GM19438 (cell line): ENCODE data around the gene CSNK1D.

ENCODE experiments used
- ATAC-seq: cut with Tn5 transposase; IDR thresholded peaks from one replicate; pipeline ENCODE4 v1.9.1; 2021; ENCODE audit warnings: low read depth; ENCODE audit not compliant: unreplicated experiment

The CSNK1D gene

DNA sequence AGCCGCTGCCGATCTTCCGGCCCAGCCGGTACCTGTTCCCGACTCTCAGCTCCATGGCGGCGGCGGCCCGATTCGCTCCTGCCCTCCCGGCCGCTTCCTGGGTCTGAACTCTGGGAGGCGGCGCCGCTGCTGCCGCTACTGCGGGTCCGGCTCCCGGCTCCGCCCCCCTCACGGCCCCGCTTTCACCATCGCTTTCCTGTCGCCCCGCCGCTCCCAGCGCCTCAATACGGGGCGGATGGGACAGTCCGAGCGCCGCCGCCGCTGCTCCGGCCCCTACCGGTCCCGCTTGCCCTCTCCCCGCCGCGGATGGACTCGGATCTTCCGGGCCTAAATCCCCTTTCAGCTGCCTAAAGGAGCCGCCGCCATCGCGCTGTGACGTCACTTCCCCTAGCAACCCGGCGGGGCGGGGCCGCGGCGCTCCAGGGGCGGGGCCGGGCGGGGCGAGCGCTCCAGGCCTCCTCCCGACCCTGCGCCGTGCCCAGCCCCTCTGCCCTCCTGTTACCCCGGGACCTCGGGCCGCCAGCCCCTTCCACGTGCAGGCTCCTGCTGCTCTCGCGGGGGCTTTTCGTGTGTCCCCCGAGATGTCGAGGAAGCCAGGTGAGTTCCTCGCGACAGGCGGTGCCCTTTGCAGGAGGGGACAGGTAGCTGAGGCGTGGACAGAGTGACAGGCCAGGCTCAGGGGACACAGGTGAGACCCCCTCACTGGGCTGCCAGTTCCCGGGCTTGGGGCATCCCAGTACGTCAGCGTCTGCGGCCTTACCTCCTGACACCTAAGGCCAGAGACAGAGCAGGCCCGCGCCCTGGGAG is at the start of gene CSNK1D:
CSNK1D (minus strand) TSS at position 374 of the 807 bp plus-strand sequence; CDS start at position 55, 319 bp downstream.
- peak; percentile 81 for ATAC-seq

DNA sequence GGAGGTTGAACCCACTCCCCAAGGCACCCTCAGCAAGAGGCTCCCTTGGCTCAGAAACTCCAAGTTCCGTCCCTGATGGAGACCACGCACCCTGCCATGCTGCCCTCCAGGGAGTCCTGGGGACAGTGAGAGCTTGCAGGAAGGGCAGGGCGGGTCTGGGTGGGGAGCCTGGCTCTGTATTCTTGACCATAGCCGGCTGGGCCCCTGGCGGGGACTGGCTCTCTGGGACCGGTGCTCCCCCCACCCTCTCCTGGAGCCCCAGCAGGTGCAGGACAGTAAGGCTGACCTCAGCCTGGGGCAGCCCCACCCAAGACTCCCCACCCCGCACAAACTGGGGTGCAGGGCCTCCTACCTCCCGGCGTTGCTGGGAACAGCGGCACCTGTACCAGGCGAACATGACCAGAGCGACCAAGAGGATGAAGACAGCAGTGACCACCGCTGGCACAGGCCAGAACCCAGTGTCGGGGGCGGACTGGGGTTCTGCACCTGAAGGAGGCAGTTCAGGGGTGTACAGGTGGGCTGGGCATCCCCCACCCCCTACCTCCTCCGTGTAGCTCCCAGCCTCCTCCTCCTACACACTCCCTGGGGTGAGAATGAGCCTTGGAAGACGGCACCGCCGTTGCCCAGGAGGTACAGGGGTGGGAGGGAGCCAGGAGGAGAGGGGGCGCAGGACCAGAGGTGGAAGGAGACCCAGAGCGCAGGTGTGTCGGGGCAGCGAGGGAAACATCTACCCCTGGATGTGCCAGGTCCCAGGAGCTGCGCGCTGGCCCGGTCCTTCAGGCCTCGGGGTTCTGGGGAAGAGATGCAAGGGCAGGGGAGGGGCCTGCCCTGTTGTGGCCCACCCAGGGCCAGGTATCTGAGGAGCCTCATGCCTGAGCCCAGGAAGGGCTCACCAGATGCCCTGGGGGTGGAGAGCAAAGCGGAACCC is 49.3 kb upstream of the CSNK1D start:
- ATAC-seq, result no peak

DNA sequence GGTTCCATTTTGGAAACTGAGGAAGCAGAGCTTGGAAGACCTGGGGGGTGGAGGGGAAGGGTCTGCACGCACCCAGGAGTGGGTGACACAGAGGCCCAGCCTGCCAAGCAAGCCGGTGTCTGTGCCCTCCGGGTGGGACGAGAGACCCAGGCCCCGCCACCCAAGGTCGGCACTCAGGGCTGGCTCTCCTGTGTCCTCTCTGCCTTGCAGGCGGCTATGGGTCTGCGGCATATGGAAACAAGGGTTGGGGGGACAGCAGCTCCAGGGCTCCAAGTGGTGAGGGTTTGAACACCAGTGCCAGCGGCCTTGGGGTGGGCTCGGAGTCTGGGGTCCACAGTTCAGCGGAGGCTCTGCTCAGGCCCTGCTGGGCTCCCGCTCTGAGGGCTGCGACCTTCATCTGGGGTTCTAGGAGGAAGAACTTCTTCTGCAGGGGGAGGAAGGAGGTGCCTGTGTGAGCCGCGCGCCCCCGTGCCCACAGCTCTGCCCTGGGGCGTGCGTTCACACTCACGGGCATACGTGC is 48.5 kb upstream of the CSNK1D start:
- no peak for ATAC-seq

DNA sequence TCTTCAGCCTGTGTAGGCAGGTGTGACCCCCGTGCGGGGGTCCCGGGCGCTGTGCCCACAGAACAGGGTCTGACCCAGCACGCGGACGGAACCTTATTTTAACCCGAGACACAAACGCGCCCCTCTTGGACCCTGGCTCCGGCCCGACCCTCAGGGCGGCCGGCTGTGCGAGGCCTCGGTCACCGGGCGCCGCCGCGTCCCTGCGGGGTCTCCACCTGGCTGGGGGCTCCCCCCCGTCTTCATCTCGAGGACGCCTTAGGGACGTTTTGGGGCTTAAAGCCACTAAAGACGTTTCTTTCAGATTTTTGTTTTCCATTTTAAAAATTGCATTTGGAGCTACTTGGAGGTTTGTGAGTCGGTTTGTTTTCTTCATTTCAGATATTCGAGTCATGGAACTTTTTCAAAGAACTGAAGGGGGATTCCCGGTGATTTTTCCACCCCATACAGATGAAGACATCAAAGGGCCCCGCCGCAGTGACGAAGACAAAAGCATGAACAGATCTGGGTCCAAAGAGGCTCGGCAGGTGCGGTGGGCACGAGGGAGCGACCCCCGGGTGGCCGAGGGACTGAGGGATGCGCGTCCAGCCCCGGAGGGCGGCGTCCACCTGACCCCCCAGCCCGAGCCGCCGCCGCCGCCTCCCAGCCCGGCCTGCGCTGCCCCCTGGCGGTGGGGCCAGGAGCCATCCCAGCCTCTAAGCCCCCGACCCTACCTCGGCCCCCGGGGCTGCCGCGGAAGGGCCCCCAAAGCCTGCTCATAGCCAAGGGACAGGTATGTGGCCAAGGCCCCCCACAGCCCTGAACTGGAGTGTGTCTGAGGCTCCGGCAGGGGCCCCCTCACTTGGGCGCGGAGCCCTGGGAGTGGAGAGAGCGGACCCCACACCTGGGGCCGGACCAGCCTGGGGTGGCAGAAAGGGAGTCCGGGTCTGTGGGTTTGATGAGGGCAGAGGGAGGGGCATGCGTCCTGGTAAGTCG is 47.7 kb upstream of the CSNK1D start:
- no peak for ATAC-seq

DNA sequence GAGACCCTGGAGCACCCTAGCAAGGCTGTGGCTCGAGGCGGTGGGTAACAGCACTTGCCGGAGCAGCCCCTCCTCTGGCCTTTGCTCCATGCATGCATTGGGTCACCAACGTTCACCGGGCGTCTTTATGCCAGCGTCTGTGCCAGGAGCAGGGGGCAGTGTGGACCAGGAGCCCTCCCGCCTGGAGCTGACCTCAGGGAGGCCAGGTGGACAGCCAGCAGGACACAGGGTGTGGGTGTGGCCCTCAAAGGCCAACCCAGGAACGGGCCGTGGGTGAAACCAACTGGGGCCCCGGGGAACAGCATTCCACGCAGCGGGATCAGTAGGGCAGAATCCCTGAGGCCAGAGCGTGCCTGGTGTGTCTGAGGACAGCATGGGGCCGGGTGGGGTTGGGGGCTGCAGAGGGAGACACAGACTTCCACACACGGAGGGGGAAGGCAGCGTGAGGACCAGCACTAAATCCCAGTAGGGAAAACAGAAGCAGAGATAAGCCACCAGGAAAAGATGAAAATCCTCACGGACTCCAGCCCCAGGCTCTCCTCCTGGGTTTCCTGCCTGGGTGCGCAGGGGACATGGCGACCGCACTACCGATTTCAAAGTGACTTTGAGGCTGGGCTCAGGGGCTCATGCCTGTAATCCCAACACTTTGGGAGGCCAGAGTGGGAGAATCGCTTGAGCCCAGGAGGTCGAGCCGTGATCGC is 46.8 kb upstream of the CSNK1D start:
- ATAC-seq, result no peak

DNA sequence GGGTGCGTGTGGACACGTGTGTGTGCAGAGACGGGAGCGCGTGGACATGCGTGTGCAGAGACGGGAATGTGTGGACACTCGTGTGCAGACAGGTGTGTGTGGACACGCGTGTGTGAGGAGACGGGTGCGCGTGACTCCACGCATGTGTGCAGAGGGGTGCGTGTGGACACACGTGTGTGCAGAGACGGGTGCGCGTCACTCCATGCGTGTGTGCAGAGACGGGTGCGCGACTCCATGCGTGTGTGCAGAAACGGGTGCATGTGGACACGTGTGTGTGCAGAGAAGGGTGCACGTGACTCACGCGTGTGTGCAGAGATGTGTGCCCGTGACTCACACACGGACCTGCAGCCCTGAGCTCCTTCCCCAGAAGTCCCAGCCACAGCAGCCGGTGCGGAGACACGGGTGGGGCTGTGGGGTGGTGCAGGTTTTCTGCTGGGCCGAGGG is 46.1 kb upstream of the CSNK1D start:
- ATAC-seq, result no peak

DNA sequence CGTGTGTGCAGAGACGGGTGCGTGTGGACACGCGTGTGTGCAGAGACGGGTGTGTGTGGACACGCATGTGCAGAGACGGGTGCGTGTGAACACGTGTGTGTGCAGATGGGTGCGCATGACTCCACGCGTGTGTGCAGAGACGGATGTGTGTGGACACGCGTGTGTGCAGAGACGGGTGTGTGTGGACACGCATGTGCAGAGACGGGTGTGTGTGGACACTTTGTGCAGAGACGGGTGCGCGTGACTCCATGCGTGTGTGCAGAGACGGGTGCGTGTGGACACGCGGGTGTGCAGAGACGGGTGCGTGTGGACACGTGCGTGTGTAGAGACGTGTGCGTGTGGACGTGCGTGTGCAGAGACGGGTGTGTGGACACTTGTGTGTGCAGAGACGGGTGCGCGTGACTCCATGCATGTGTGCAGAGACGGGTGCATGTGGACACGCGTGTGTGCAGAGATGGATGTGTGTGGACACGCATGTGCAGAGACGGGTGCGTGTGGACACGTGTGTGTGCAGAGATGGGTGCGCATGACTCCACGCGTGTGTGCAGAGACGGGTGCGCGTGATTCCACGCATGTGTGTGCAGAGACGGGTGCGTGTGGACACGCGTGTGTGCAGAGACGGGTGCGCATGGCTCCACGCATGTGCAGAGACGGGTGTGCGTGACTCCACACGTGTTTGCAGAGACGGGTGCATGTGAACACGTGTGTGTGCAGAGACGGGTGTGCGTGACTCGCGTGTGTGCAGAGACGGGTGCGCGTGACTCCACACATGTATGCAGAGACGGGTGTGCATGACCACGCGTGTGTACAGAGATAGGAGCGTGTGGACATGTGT is 45.5 kb upstream of the CSNK1D start:
- ATAC-seq, result no peak

DNA sequence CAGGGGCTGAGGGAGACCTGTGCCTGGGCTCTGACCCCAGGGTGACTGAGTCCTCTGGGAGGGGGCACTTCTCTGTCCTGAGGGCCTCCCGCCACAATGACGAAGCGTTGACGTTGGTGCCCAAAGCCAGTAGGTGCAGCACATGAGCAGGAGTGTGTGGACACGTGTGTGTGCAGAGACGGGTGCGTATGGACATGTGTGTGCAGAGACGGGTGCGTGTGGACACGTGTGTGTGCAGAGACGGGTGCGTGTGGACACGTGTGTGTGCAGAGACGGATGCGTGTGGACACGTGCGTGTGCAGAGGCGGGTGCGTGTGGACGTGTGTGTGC is 44.6 kb upstream of the CSNK1D start:
- ATAC-seq, result no peak

DNA sequence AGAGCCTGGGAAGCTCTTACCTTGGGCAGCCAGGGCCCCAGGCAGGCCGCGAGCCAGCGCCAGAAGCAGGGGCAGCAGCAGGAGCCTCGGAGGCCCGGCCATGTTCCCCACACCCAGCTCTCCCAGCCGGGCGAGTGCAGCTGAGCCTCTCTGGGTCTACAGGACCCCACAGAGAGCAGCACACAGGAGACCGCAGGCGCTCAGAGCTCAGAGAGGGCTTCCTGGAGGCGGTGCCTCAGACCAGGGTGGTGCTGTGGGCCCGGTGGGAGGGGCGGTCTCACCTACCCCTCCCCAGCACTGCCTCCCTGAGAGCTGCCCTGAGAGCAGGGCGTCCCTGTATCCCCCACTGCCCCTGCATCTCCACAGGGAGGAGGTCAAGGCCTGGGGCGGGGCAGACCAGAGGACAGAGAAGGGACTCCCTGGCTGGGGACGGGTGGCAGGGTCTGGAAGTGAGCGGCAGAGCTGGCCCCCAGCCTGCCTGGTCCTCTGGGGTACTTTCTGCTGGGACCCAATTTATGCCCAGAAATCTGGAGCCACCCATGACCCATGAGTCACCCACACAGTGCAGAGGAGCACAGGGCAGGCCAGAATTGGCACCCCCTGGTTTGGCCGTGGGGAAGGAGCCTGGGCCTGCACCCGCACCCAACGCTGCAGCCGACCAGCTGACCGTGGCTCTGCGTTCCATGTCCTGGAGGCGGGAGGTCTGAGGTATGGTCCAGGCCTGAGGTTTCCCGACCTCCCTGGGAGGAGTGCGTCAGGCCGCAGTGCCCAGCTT is 44.1 kb upstream of the CSNK1D start, which contains the start of gene CD7:
CD7 (minus strand) TSS at position 215 of the 775 bp plus-strand sequence; CDS start at position 102, 113 bp downstream.
- no peak for ATAC-seq

DNA sequence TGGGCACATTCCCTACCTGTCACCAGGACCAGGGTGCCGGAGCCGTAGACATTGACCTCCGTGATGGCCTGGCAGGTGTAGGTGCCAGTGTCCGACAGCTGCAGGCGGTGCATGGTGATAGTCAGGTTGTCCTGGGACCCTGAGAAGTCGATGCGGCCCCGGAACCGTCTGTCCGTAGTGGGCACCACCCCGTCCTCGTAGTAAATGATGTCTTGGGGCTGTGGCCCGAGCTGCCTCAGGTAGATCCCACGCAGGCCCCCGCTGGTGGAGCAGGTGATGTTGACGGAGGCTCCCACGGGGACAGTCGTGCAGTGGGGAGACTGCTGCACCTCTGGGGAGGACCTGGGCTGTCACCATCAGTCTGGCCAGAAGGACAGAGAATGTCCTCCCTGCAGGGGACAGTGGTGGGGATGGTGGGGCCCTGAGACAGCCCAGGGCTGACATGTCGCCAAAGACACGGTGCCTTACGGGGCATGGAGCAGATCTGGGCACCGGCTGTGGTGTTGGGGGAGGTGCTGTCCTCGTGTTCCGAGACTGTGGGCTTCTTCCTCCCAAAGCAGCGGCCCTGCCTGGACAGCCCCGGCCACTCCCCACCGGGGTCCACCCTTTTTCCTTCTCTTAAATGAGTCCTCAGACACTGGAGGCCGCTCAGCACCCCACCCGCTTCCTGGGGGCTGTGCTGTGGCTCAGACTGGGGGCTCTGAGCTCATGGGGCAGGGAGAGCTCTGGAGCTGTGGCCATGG is 43.3 kb upstream of the CSNK1D start:
- ATAC-seq, result no peak

DNA sequence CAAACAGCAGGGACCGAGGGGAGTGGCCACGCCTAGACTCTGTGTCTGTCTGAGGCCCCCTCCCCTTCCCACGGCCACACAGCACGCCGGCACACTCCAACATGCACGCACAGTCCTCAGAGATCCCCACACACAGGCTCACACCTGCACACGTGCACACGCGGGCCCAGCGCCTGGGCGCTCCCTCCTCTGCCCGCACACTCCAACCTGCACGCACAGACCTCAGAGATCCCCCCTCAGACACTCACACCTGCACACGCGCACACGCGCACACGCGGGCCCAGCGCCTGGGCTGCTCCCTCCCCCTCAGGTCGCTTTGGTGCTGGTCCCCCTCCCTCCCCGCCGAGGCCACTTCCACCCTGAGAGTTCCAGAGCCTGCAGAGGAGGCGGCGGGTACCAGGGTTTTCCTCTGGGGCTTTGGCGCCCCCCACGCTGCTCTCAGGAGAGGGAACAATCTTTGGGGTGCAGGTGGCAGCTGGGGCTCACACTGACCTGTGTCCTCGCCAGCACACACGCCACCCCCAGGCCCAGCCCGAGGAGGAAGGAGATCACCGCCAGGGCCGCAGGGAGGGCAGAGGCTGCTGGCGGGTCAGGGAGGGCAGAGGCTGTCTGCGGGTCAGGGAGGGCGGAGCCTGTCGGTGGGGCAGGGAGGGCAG is 42.3 kb upstream of the CSNK1D start:
- no peak for ATAC-seq

DNA sequence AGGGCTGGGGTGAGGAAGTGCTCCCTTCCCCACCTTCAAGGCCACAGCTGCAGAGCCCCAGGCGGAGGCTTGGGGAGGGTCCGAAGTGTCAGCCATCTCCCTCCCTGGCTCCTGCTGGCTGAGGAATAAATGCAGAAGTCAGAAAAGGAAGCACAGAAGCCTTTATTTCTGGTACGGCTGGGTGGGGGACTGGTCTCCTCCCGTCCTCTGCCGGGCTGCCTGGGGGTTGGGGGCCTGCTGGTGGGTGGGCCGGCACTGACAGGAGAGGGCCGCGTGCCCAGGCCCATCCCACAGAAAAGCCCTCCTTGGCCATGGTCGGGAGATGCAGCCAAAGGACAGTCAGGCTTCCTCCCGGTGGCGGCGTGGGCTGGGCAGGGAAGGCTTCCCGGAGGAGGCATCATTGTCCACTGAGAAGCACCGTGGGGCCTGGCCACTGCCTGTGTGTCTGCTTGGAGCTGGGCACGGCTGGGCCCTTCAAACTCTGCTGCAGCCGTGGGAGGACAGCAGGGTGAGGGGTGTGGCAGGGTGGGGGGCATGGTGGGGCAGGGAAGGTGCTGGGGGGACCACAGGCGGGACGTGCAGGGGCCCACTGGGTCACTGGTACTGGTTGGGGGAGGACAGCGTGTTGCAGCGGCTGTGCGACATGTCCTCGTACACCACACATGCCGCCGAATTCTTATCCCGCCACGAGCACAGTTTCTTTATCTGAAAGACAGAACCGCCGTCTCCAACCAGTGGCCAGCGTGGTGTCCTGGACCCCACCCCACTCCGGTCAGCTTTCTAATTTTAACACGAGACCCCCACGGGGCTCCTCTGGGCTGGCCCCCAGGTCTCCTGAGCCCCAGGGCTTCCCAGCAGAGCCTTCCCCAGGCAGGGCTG is 41.5 kb upstream of the CSNK1D start:
- no peak for ATAC-seq

DNA sequence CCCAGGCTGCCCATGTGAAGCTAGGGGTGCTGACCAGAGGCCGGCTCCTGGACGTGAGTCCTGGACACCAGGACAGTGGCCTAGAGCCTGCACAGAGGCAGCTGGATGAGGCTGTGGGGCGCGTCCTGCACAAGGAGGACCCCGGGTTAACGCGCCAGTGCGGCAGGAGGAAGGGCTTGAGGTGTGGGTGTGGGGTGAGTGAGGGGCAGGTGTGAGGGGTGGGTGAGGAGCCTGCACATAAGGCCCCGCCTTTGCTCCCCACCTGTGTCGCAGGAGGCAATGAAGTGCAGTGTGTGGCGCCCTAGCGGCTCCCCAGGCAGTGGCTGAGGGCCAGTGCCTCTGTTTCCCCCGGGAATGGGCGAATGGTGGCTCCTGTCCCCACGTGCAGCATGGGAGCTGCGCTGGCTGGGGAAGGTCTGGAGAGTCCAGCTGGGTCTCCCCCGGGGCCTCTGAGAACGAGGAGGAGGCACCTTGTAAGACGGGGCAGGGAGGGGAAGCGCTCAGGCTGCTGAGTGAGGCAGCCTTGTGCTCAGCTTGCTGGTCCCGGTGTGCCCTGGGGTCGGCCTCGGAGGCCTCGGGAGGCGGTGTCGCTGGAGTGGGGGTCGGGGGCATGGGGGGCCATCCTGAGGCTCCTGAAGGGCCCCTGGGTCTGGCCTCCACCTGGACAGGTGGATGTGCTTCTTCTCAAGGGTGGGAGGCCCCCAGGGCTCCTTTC is 40.7 kb upstream of the CSNK1D start:
- ATAC-seq, result no peak

DNA sequence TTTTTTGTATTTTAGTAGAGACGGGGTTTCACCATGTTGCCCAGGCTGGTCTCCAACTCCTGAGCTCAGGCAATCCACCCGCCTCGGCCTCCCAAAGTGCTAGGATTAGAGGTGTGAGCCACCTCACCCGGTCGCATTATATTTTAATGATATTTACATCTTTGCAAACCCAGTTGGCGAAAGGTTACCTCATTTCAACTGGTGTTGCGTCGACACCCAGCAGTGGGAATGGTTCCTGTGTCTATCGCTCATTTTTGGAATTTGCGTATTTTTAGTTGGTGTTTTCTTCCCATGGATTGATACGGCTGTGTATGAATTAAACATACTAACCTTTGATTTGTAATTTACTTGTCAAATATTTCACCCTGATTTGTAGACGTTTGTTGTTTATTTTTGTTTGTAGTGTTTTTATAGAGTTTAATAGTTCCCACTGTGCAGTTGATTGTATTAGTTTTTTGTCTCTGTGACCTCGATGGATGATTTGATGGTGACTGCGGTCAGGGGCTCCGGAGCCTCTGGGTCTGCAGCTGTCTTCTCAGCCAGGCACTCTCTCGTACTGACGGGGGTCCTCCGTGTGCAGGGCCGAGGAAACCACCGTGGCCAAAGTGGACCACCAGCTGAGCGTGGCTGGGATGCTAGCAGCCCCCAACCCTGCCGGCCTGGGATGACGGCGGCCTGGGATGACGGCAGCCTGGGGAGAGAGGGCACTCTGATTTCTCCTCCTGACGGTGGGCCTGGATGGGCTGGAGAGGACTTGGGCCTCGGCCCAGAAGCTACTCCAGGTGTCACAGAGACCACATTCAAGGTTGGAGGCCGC is 39.9 kb upstream of the CSNK1D start:
- ATAC-seq, result no peak
